K562 (cell line): ENCODE data around the gene HTR2A.

Experiments used
- CEBPB ChIP-seq: fragments of 450-650 bp; IDR thresholded peaks from 2 replicates; pipeline ENCODE4 v1.6.1; 2016; ENCODE audit warnings: missing genetic modification characterization, missing compliant biosample characterization
- CREM ChIP-seq: IDR thresholded peaks from 2 replicates; pipeline ENCODE4 v1.6.1; 2014; ENCODE audit warnings: antibody characterized with exemption, low read depth
- DPF2 ChIP-seq: fragments of 450-650 bp; IDR thresholded peaks from 2 replicates; pipeline ENCODE4 v1.6.1; 2016
- HSF4 ChIP-seq: fragments of 250-450 bp; sonication (Bioruptor Pico); IDR thresholded peaks from 2 replicates; pipeline ENCODE4 v2.1.2; 2022; ENCODE audit warnings: mild to moderate bottlenecking, moderate library complexity, borderline replicate concordance
- MTA2 ChIP-seq: fragments of 450-650 bp; IDR thresholded peaks from 2 replicates; pipeline ENCODE4 v1.6.1; 2016; ENCODE audit warnings: low read depth
- POLR2A ChIP-seq: fragments of 450-650 bp; conservative IDR thresholded peaks from 2 replicates; pipeline ENCODE4 v1.6.1; 2016
- SMARCA4 ChIP-seq: fragments of 450-650 bp; IDR thresholded peaks from 2 replicates; pipeline ENCODE4 v1.6.1; 2016
- TRIM28 ChIP-seq: fragments of 450-650 bp; IDR thresholded peaks from 2 replicates; pipeline ENCODE4 v1.6.1; 2017
- YY1 ChIP-seq, 3 experiments: IDR thresholded peaks; 2 replicates each; pipeline ENCODE4 v1.6.1; 2011; ENCODE audit warnings: low read length in 2 of 3, mild to moderate bottlenecking in 2 of 3, moderate library complexity in 2 of 3, borderline replicate concordance in 1 of 3, control low read depth in 1 of 3, low read depth in 1 of 3; ENCODE audit not compliant: insufficient read depth in 3 of 3, insufficient replicate concordance in 2 of 3, control insufficient read depth in 1 of 3, insufficient read length in 1 of 3; ENCODE audit errors: extremely low read depth in 1 of 3
- ZNF274 ChIP-seq: IDR thresholded peaks from 2 replicates; pipeline ENCODE4 v1.6.1; 2011; ENCODE audit warnings: low read depth, mild to moderate bottlenecking, low read length, moderate library complexity, borderline replicate concordance

DNA sequence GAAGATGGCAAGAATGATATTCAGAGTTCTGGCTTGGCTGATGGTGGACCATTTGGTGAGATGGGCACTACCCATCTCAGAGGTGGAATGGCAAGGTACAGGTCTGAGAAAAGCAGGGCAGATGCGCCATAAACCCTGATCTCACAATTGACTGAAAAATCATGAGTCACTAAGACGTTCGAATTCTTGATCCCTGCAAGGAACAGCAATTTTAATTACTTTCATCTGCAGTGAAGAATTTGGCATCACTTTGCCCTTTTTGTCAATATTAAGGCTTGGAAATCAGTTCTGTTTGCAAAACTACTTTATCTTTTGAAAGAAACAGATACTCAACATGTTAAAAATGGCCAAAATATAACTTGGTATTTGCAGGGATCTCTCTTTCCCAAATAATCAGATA lies 38.1 kb downstream of the HTR2A start:
- TF ChIP-seq HSF4 (CRISPR knock-in tag) (no peak), POLR2A (no peak), YY1 (IDR thresholded peaks at IDR 0.05; ENCODE audit: borderline replicate concordance in 1 of 3, control insufficient read depth in 1 of 3, extremely low read depth in 1 of 3, insufficient read depth in 3 of 3, insufficient read length in 1 of 3, insufficient replicate concordance in 2 of 3, low read depth in 1 of 3, low read length in 2 of 3) (no peak), TRIM28 (no peak), CREM (no peak), ZNF274 (no peak), CEBPB (no peak), DPF2 (no peak), SMARCA4 (no peak), MTA2 (no peak)
